Neutrophil (primary cell): Measurements from ENCODE around the gene CORO7.

ENCODE experiments used
- H3K27ac ChIP-seq: fragments of 200-600 bp; sonication (generic); 2 replicates; pipeline ENCODE4 v1.5.1; 2016; ENCODE audit warnings: mild to moderate bottlenecking, moderate library complexity
- H3K27me3 ChIP-seq: fragments of 200-600 bp; sonication (generic); 2 replicates; pipeline ENCODE4 v1.6.0; 2016; ENCODE audit warnings: mild to moderate bottlenecking
- H3K36me3 ChIP-seq: fragments of 200-600 bp; sonication (generic); 2 replicates; pipeline ENCODE4 v1.5.1; 2017
- H3K4me1 ChIP-seq, 2 experiments: fragments of 200-600 bp in 1 of 2; sonication (generic) in 1 of 2; 1 replicate in 1 of 2; 2 replicates in 1 of 2; pipeline versions ENCODE4 v1.5.1 to v1.6.1; 2013 to 2016; ENCODE audit warnings: low read depth in 1 of 2, low read length in 1 of 2, mild to moderate bottlenecking in 1 of 2, moderate library complexity in 1 of 2; ENCODE audit not compliant: control insufficient read depth in 1 of 2, insufficient read depth in 1 of 2
- H3K4me3 ChIP-seq, 2 experiments: fragments of 200-600 bp in 1 of 2; sonication (generic) in 1 of 2; 1 replicate in 1 of 2; 2 replicates in 1 of 2; pipeline ENCODE4 v1.5.1; 2013 to 2016; ENCODE audit warnings: low read depth in 1 of 2, low read length in 1 of 2, mild to moderate bottlenecking in 1 of 2, moderate library complexity in 1 of 2
- H3K9me3 ChIP-seq: fragments of 200-600 bp; sonication (generic); 2 replicates; pipeline ENCODE4 v1.5.1; 2016
- CTCF ChIP-seq: fragments of 200-600 bp; sonication (generic); IDR thresholded peaks from 2 replicates; pipeline ENCODE4 v1.5.1; 2016; ENCODE audit warnings: antibody characterized with exemption

CORO7 gene

DNA sequence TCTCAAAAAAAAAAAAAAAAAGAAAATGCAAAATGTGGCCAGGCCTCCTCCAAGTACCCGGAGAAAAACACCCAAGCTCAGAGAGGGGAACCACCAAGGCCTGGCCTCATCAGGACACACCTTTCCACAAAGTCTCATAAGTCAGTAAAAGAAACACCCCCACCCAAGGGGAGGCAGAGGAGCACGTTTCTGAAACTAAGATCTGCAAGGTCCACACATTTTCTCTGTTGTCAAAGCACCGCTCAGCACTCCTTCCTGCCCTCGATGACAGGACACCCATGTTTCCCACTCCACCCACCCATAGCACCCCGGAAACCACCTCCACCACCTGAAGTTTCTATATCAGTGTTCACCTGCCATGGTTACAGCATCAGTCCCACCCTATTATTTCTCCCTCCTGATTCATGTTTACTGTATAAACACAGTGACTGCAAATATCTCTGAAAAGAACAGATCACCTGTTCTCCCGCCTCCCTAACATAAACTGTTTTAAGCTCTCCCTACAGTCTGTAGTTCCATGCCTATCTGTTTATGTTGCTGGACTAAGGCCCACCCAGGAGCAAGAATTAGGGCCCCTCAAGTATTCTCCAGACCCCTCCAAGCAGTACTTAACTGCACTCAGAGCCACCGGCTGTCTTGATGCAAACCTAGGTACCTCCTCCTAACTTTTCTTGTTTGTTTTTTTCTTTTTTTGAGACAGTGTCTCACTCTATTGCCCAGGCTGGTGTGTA lies 2.0 kb downstream of the CORO7 start:
- Histone ChIP-seq H3K27me3 (no peaks in the 10 kb centered on the region), H3K4me3 (peak overlapping the region; percentile 92 to 99), H3K36me3 (peaks cover 47% of the 10 kb centered on the region), H3K27ac (peak overlapping the region; percentile 99), H3K9me3 (no peaks in the 10 kb centered on the region), H3K4me1 (peaks cover 27% of the 10 kb centered on the region in 2 experiments)
- TF ChIP-seq CTCF, result no peak

GRCh38 chr16:4412854-4413253 lies 3.5 kb downstream of the CORO7 start:
- H3K36me3 ChIP-seq, result peaks cover 62% of the 10 kb centered on the region
- H3K27ac ChIP-seq, result no peak overlapping the region
- no peak overlapping the region for H3K4me3 ChIP-seq
- no peak for TF ChIP-seq CTCF
- H3K4me1 ChIP-seq, result peaks cover 27% of the 10 kb centered on the region in 2 experiments
- H3K9me3 ChIP-seq, result no peaks in the 10 kb centered on the region
- no peaks in the 10 kb centered on the region for H3K27me3 ChIP-seq

GRCh38 chr16:4412159-4412558 lies 4.2 kb downstream of the CORO7 start:
- Histone ChIP-seq H3K9me3 (no peaks in the 10 kb centered on the region), H3K27me3 (no peaks in the 10 kb centered on the region), H3K4me1 (peaks cover 27% of the 10 kb centered on the region in 2 experiments), H3K27ac (no peak overlapping the region), H3K36me3 (peaks cover 69% of the 10 kb centered on the region), H3K4me3 (no peak overlapping the region)
- no peak for TF ChIP-seq CTCF

GRCh38 chr16:4411684-4412083 lies 4.7 kb downstream of the CORO7 start:
- TF ChIP-seq CTCF, result no peak
- Histone ChIP-seq H3K9me3 (no peaks in the 10 kb centered on the region), H3K27ac (no peak overlapping the region), H3K27me3 (no peaks in the 10 kb centered on the region), H3K4me3 (no peak overlapping the region), H3K4me1 (peaks cover 22 to 24% of the 10 kb centered on the region in 2 experiments), H3K36me3 (peaks cover 74% of the 10 kb centered on the region)

DNA sequence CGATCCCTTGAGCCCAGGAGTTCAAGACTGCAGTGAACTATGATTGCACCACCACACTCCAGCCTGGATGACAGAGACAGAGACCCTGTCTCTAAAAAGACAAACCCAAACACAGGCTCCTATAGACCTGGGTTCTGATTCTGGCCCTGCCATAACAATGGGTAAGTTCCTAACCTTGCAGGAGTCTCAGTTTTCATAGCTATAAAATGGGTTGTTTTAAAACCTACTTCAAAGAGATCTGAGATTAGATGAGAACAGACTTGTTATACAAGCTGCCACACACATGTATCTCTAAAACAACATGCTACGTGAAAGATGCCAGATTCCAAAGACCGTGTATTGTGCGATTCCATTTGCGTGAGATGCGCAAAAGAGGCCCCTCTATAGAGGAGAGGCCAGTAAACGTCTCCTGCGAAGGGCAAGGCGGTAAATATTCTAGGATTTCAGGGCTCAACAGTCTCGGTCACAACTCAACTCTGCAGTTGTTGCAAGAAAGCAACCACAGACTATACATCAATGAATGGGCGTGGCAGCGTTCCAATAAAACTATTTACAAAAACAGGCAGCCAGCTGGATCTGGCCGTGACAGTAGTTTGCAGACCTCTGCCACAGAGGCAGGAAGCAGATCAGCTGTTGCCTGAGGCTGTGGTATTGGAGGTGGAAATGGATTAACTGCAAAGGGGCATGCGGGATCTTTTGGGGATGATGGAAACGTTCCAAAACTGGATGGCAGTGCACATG lies 5.9 kb downstream of the CORO7 start:
- Histone ChIP-seq H3K4me3 (no peak overlapping the region), H3K4me1 (peaks cover 20 to 22% of the 10 kb centered on the region in 2 experiments), H3K27me3 (no peaks in the 10 kb centered on the region), H3K27ac (no peak overlapping the region), H3K9me3 (no peaks in the 10 kb centered on the region), H3K36me3 (peaks cover 85% of the 10 kb centered on the region)
- TF ChIP-seq CTCF, result no peak
